ENCODE measurements around the gene PTGS1. TPM values are rescaled to one million over a fixed set of nuclear protein-coding genes. Genes with fewer than 3 reads are reported as not detected.
A peak's percentile ranks its signal among the peaks of the same experiment; 100 is the strongest.

PTGS1 gene
- total and polyA plus RNA-seq, 2 of the 13 experiments (the other 11 are each of a cell fraction or from before 2014, with no cell fraction given), result 0.07 to 0.08 TPM

GRCh38 chr9:122356627-122357026 lies 14.2 kb upstream of the PTGS1 start:
- CTCF ChIA-PET (ENCODE audit: low intra/inter-chr PET ratio, low total read pairs), result interaction anchor here (1.0 kb wide), 1 partner anchor 232 kb away, joined by 3 read pairs; no protein-coding TSS in a partner anchor
- no peaks in the 10 kb centered on the region for H4K20me1 ChIP-seq (ENCODE audit: insufficient read depth, low read length)
- 3% methylated on average over 2 of the region's 2 CpGs for WGBS (ENCODE audit: low lambda C conversion rate)
- no peak for DNase-seq (ENCODE audit: low spot score)
- H2AFZ ChIP-seq (ENCODE audit: low read length), result no peak overlapping the region
- intact Hi-C loops (cut with micrococcal nuclease; ENCODE audit: unreplicated experiment) (no loop called here), in situ Hi-C loops (cut with HindIII; ENCODE audit: extremely low pct_ligation_motif_present, low pct_unique_long_range_greater_than_20kb) (loop anchor here (25.0 kb wide), 1 partner anchor 456 kb away; the partner anchor contains the start of gene OR1K1)
- peak; percentile 81 for ATAC-seq
- no peak overlapping the region for H3K27ac ChIP-seq (ENCODE audit: extremely low read length, insufficient read depth, low read length)
- H3K27me3 ChIP-seq (ENCODE audit: control insufficient read depth in 1 of 2, insufficient read depth in 2 of 2, low read length in 2 of 2), result no peaks in the 10 kb centered on the region
- FAIRE-seq, result no peak
- no peak overlapping the region for H3K4me2 ChIP-seq (ENCODE audit: low read depth, low read length)
- no peaks in the 10 kb centered on the region for H3K36me3 ChIP-seq (replicated peaks in 1 of 2; ENCODE audit: control insufficient read depth in 1 of 2, insufficient read depth in 2 of 2, low read length in 2 of 2)
- no peaks in the 10 kb centered on the region for H3K9me3 ChIP-seq (ENCODE audit: low read length)
- no peak for TF ChIP-seq NCOA1 (CRISPR knock-in tag; IDR thresholded peaks at IDR 0.05)
- TF ChIP-seq, protein P1, sequence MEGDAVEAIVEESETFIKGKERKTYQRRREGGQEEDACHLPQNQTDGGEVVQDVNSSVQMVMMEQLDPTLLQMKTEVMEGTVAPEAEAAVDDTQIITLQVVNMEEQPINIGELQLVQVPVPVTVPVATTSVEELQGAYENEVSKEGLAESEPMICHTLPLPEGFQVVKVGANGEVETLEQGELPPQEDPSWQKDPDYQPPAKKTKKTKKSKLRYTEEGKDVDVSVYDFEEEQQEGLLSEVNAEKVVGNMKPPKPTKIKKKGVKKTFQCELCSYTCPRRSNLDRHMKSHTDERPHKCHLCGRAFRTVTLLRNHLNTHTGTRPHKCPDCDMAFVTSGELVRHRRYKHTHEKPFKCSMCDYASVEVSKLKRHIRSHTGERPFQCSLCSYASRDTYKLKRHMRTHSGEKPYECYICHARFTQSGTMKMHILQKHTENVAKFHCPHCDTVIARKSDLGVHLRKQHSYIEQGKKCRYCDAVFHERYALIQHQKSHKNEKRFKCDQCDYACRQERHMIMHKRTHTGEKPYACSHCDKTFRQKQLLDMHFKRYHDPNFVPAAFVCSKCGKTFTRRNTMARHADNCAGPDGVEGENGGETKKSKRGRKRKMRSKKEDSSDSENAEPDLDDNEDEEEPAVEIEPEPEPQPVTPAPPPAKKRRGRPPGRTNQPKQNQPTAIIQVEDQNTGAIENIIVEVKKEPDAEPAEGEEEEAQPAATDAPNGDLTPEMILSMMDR (CRISPR knock-in tag; IDR thresholded peaks at IDR 0.05), result peak; percentile 10; the same call in 1 of the 2 replicates
- POLR2A ChIA-PET, result no interaction called here
- H3K4me3 ChIP-seq (replicated peaks in 1 of 3; ENCODE audit: insufficient read depth in 1 of 3, low read depth in 2 of 3, low read length in 3 of 3), result no peak overlapping the region
- H3K79me2 ChIP-seq (ENCODE audit: insufficient read depth, low read length), result no peaks in the 10 kb centered on the region
- no peaks in the 10 kb centered on the region for H3K4me1 ChIP-seq (ENCODE audit: insufficient read depth, low read length)
- no peak overlapping the region for H3K9ac ChIP-seq (ENCODE audit: insufficient read depth, low read depth, low read length)
- BruUV-seq (replicated peaks), result no TSS peak

- H3K27ac ChIP-seq (ENCODE audit: extremely low read length, insufficient read depth, low read length), result no peak overlapping the region
- TF ChIP-seq, protein P2, sequence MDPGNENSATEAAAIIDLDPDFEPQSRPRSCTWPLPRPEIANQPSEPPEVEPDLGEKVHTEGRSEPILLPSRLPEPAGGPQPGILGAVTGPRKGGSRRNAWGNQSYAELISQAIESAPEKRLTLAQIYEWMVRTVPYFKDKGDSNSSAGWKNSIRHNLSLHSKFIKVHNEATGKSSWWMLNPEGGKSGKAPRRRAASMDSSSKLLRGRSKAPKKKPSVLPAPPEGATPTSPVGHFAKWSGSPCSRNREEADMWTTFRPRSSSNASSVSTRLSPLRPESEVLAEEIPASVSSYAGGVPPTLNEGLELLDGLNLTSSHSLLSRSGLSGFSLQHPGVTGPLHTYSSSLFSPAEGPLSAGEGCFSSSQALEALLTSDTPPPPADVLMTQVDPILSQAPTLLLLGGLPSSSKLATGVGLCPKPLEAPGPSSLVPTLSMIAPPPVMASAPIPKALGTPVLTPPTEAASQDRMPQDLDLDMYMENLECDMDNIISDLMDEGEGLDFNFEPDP (CRISPR knock-in tag; conservative IDR thresholded peaks at IDR 0.05), result no peak
- TF ChIP-seq STAT5B (CRISPR knock-in tag; IDR thresholded peaks at IDR 0.05), result no peak
- TF ChIP-seq ZNF768 (CRISPR knock-in tag; IDR thresholded peaks at IDR 0.05), result no peak
- no peak for TF ChIP-seq SP140L (CRISPR knock-in tag; IDR thresholded peaks at IDR 0.05; ENCODE audit: borderline replicate concordance)
- no peak for TF ChIP-seq ERF (CRISPR knock-in tag; IDR thresholded peaks at IDR 0.05)
- no peak for TF ChIP-seq ZNF83 (CRISPR knock-in tag; IDR thresholded peaks at IDR 0.05; ENCODE audit: borderline replicate concordance)
- TF ChIP-seq SMYD3 (CRISPR knock-in tag; IDR thresholded peaks at IDR 0.05), result no peak
- TF ChIP-seq ZNF230 (CRISPR knock-in tag; IDR thresholded peaks at IDR 0.05), result no peak
- TF ChIP-seq ZNF33A (CRISPR knock-in tag; IDR thresholded peaks at IDR 0.05; ENCODE audit: borderline replicate concordance), result no peak
- no peak for TF ChIP-seq PCBP1 (IDR thresholded peaks at IDR 0.05; ENCODE audit: borderline replicate concordance, low read depth, low read length)
- no peak for TF ChIP-seq CSRNP1 (CRISPR knock-in tag; IDR thresholded peaks at IDR 0.05)
- intact Hi-C loops (cut with micrococcal nuclease; ENCODE audit: unreplicated experiment) (no loop called here), in situ Hi-C loops (cut with HindIII; ENCODE audit: extremely low pct_ligation_motif_present, low pct_unique_long_range_greater_than_20kb) (loop anchor here (25.0 kb wide), 1 partner anchor 451 kb away; the partner anchor contains the start of gene OR1K1)
- H3K79me2 ChIP-seq (ENCODE audit: insufficient read depth, low read length), result no peaks in the 10 kb centered on the region
- ATAC-seq, result no peak
- no peaks in the 10 kb centered on the region for H3K36me3 ChIP-seq (replicated peaks in 1 of 2; ENCODE audit: control insufficient read depth in 1 of 2, insufficient read depth in 2 of 2, low read length in 2 of 2)
- H3K9me3 ChIP-seq (ENCODE audit: low read length), result no peaks in the 10 kb centered on the region
- BruUV-seq (replicated peaks), result no TSS peak
- ChIA-PET CTCF (ENCODE audit: low intra/inter-chr PET ratio, low total read pairs) (no interaction called here), POLR2A (no interaction called here)
- H3K4me3 ChIP-seq (replicated peaks in 1 of 3; ENCODE audit: insufficient read depth in 1 of 3, low read depth in 2 of 3, low read length in 3 of 3), result no peak overlapping the region
- no peak overlapping the region for H2AFZ ChIP-seq (ENCODE audit: low read length)
- no peak overlapping the region for H3K4me2 ChIP-seq (ENCODE audit: low read depth, low read length)
- 0% methylated on average over 1 of the region's 8 CpGs for WGBS (ENCODE audit: low lambda C conversion rate)
- no peak overlapping the region for H3K9ac ChIP-seq (ENCODE audit: insufficient read depth, low read depth, low read length)
- H3K4me1 ChIP-seq (ENCODE audit: insufficient read depth, low read length), result no peaks in the 10 kb centered on the region
- no peaks in the 10 kb centered on the region for H4K20me1 ChIP-seq (ENCODE audit: insufficient read depth, low read length)
- H3K27me3 ChIP-seq (ENCODE audit: control insufficient read depth in 1 of 2, insufficient read depth in 2 of 2, low read length in 2 of 2), result peaks cover 0 to 13% of the 10 kb centered on the region in 2 experiments; a peak in 3 of 5 replicates
- FAIRE-seq, result no peak
- DNase-seq (ENCODE audit: low spot score), result no peak
Measured at GRCh38 chr9:122360891-122361290, 9.9 kb upstream of the PTGS1 start.

Data from HepG2 (cell line).